Aorta (tissue), 5 donors: ENCODE measurements around the gene MUC12. TPM values are rescaled to one million over a fixed set of nuclear protein-coding genes. Genes with fewer than 3 reads are reported as not detected.
"Not testable (repeated sequence)": the region's sequence is repeated elsewhere in the genome, so short reads cannot be mapped to it uniquely, and the experiment has no call there.

Source experiments
- ATAC-seq: fragments of 200-7000 bp; cut with Tn5 transposase; one replicate; pipeline ENCODE4 v1.9.1; 2022; ENCODE audit warnings: moderate library complexity; ENCODE audit not compliant: low FRiP score
- DNase-seq, 2 donors: peaks; one replicate each; pipeline ENCODE4 v3.0.0-alpha.2; 2020
- H3K27ac ChIP-seq, 2 donors: one replicate each; pipeline ENCODE4 v1.5.1; 2013; ENCODE audit warnings: low read length in 2 of 2, mild to moderate bottlenecking in 2 of 2, moderate library complexity in 2 of 2, control low read depth in 1 of 2, inconsistent platforms in 1 of 2, low read depth in 1 of 2
- H3K27me3 ChIP-seq, 2 donors: one replicate each; pipeline ENCODE4 v1.6.1; 2013; ENCODE audit warnings: control low read depth in 1 of 2, low read length in 1 of 2, mild to moderate bottlenecking in 1 of 2, moderate library complexity in 1 of 2; ENCODE audit not compliant: insufficient read depth in 2 of 2, control insufficient read depth in 1 of 2
- H3K36me3 ChIP-seq, 2 donors: one replicate each; pipeline ENCODE4 v1.6.1; 2013; ENCODE audit warnings: control low read depth in 1 of 2, low read length in 1 of 2, mild to moderate bottlenecking in 1 of 2; ENCODE audit not compliant: insufficient read depth in 2 of 2, control insufficient read depth in 1 of 2
- H3K4me1 ChIP-seq, 2 donors: one replicate each; pipeline ENCODE4 v1.6.1; 2013; ENCODE audit warnings: low read length in 2 of 2, control low read depth in 1 of 2, mild to moderate bottlenecking in 1 of 2, moderate library complexity in 1 of 2; ENCODE audit not compliant: insufficient read depth in 2 of 2, control insufficient read depth in 1 of 2
- H3K4me3 ChIP-seq, 2 donors: one replicate each; pipeline ENCODE4 v1.5.1; 2013; ENCODE audit warnings: low read length in 2 of 2, control low read depth in 1 of 2, mild to moderate bottlenecking in 1 of 2
- H3K9me3 ChIP-seq: one replicate; pipeline ENCODE4 v1.6.1; 2013; ENCODE audit warnings: mild to moderate bottlenecking, low read length; ENCODE audit not compliant: control insufficient read depth
- WGBS, 2 donors: extraction: QIAGEN DNeasy Blood & Tissue Kit; methylation state at CpG; one replicate each; pipeline ENCODE4 v1.1.7; 2013; 5-methylcytosine and 5-hydroxymethylcytosine counted together
- intact Hi-C, 2 donors: fragments of 100-400 bp; cut with DNase I; formaldehyde crosslinking; loops; one replicate each; pipeline versions ENCODE4 v1.14.2 to v1.15.0; 2022
- polyA plus RNA-seq, 2 donors: library from polyadenylated mRNA; stranded (reverse); fragments of 200-250 nt; gene quantifications; one replicate each; pipeline ENCODE4 v1.2.3, GENCODE V29; 2013
- total RNA-seq, 2 donors: library from RNA; stranded (reverse); fragmentation: NEBNext Ultra II Directional; extraction: Animal tissue kit (Norgen Biotek cat#: 25700); gene quantifications; one replicate each; pipeline ENCODE4 v1.2.1, GENCODE V29; 2021
- donor health status: healthy with polysubstance abuse.
- donor health status: Bipolar disorder and iron deficiency.
- donor health status: DM: no; HTN: no; CAD: no.
- donor health status: DM: no; HTN: no; CAD: no.
- donor health status: DM: yes; HTN: yes; CAD: no.

Gene MUC12
- total and polyA plus RNA-seq, 4 donors: 0.24 to 13.1 (median 1.7) TPM

DNA sequence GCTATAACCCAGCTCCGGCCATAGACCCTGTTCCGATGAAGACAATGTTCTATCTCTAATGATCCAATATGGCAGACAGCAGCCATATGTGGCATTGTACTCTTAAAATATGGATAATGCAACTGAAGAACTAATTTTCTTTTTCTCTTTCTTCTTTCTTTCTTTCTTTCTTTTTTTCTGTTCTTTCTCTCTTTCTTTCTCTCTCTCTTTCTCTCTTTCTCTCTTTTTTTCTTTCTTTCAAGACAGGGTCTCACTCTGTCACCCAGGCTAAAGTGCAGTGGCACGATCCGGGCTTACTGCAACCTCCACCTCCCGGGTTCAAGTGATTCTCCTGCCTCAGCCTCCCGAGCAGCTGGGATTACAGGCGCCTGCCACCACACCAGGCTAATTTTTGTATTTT lies 33.2 kb upstream of the MUC12 start:
- H3K9me3 ChIP-seq, H3K4me3 ChIP-seq, intact Hi-C loops, DNase-seq, H3K4me1 ChIP-seq, H3K27me3 ChIP-seq, H3K36me3 ChIP-seq, H3K27ac ChIP-seq, ATAC-seq: not testable (repeated sequence)
- WGBS, 2 donors: 87 to 92% methylated on average over 7 of the region's 7 CpGs

GRCh38 chr7:100942045-100942774 lies 27.2 kb upstream of the MUC12 start:
- 47 to 51% methylated on average over 9 of the region's 9 CpGs for whole genome bisulfite sequencing, 2 donors

DNA sequence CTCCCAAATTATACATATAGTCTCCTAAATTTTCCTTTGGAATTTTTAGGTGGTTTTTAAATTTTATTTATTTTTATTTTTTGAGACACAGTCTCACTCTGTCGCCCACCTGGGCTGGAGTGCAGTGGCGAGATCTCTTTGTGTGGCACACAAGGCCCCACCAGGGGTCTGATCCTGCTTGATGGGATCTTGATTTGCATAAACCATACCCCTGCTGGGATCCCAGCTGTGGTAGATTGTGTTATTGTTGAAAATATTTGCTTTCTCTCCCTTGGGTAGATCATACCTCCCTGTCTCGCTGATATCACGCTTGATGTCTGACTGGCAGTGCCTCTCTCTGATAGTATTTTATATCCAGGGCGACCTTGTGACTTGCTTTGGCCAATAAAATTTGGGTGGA lies 25.7 kb upstream of the MUC12 start:
- peaks cover 5% of the 10 kb centered on the region for H3K9me3 ChIP-seq
- no peaks in the 10 kb centered on the region for H3K27me3 ChIP-seq
- ATAC-seq (no peak), DNase-seq (no peak)
- H3K36me3 ChIP-seq: no peaks in the 10 kb centered on the region
- H3K4me1 ChIP-seq: no peaks in the 10 kb centered on the region
- WGBS, 2 donors: 73% methylated on average over 5 of the region's 5 CpGs
- no peak overlapping the region for H3K4me3 ChIP-seq
- intact Hi-C loops: no loop called here
- no peak overlapping the region for H3K27ac ChIP-seq

More at GRCh38 chr7:100942045-100942774, 27.2 kb upstream of the MUC12 start:
- DNase-seq (no peak), ATAC-seq (no peak)
- Histone ChIP-seq H3K9me3 (peaks cover 5% of the 10 kb centered on the region), H3K36me3 (no peaks in the 10 kb centered on the region), H3K4me1 (no peaks in the 10 kb centered on the region), H3K4me3 (no peak overlapping the region), H3K27ac (no peak overlapping the region), H3K27me3 (no peaks in the 10 kb centered on the region)
- intact Hi-C loops: no loop called here

DNA sequence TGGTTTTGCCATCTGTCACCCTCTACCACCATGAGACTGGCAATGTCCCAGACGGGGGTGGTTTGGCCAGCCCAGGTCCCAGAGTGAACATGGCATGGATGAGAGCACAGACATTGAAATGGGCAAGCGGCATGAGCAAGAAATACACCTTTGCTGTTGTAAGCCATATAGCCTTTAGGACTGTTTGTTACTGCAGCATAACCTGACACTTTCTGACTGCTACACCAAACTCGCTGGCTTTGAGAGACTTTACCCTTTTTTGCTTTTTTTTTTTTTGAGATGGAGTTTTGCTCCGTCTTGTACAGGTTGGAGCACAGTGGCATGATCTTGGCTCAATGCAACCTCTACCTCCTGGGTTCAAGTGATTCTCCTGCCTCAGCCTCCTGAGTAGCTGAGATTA lies 25.2 kb upstream of the MUC12 start:
- Histone ChIP-seq H3K4me3 (no peak overlapping the region), H3K36me3 (no peaks in the 10 kb centered on the region), H3K4me1 (no peaks in the 10 kb centered on the region), H3K27ac (no peak overlapping the region), H3K27me3 (no peaks in the 10 kb centered on the region), H3K9me3 (peaks cover 4% of the 10 kb centered on the region)
- intact Hi-C loops: no loop called here
- ATAC-seq (no peak), DNase-seq (no peak)
- WGBS, 2 donors: 81 to 86% methylated on average over 4 of the region's 4 CpGs

DNA sequence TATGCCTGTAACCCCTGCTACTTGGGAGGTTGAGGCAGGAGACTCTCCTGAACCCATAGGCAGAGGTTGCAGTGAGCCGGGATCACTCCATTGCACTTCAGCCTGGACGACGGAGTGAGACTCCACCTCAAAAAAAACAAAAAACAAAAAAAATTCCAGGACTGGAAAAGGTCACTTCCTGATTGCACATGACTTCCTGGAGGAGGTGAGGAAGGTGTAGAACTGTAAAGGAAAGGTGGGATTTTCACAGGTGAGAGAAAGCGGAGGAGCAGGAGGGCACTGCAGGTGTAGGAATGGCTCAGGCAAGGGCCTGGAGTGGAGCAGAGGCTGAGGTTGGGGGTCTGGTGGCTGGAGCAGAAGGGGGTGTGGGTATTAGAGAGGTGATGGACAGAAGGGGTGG lies 23.3 kb upstream of the MUC12 start:
- intact Hi-C loops: no loop called here
- DNase-seq: no peak

DNA sequence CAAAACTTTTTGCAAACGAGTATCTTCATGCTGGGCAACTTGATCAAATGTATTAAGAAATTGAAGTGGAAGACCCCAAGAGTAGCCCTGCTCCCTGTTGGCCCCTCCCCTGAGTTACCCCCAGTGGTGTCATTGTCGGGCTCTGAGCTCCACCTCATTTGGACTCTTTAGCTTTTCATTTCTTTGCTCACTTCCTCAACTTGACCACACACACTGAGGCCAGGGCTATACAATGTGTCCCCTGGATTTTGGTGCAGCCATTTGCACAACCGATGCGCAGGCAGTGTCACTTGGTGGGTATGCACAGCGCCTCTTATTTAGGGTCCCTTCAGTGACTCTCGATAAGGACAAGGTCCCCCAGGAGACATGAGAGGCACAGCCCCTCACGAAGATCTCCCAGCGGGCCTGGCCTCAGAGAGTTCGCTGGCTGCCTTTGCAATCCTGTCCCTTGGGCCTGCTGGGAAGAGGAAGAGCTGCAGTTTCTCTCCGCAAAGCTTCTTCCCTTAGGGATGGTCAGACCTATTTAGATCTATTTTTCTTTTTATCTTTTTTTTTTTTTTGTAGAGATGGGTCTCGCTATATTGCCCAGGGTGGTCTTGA lies 22.5 kb upstream of the MUC12 start:
- H3K9me3 ChIP-seq: no peaks in the 10 kb centered on the region
- no peaks in the 10 kb centered on the region for H3K27me3 ChIP-seq
- no peak overlapping the region for H3K27ac ChIP-seq
- no peak overlapping the region for H3K4me3 ChIP-seq
- no peaks in the 10 kb centered on the region for H3K36me3 ChIP-seq
- DNase-seq (no peak), ATAC-seq (no peak)
- no peaks in the 10 kb centered on the region for H3K4me1 ChIP-seq
- WGBS, 2 donors: 79 to 83% methylated on average over 11 of the region's 11 CpGs
- intact Hi-C loops: no loop called here

More for the DNA sequence above, 23.3 kb upstream of the MUC12 start:
- Histone ChIP-seq H3K9me3 (no peaks in the 10 kb centered on the region), H3K27ac (no peak overlapping the region), H3K4me1 (no peaks in the 10 kb centered on the region), H3K36me3 (no peaks in the 10 kb centered on the region), H3K4me3 (no peak overlapping the region), H3K27me3 (no peaks in the 10 kb centered on the region)
- WGBS, 2 donors: 83 to 85% methylated on average over 4 of the region's 4 CpGs
- no peak for ATAC-seq

- no peaks in the 10 kb centered on the region for H3K36me3 ChIP-seq
- H3K27ac ChIP-seq: no peak overlapping the region
- no peaks in the 10 kb centered on the region for H3K27me3 ChIP-seq
- no peak overlapping the region for H3K4me3 ChIP-seq
- H3K9me3 ChIP-seq: no peaks in the 10 kb centered on the region
- ATAC-seq: no peak
- no peaks in the 10 kb centered on the region for H3K4me1 ChIP-seq
- intact Hi-C loops: no loop called here
- DNase-seq: no peak
- WGBS, 2 donors: 88 to 89% methylated on average over 5 of the region's 5 CpGs
Measured at GRCh38 chr7:100947792-100948191, 21.6 kb upstream of the MUC12 start.

DNA sequence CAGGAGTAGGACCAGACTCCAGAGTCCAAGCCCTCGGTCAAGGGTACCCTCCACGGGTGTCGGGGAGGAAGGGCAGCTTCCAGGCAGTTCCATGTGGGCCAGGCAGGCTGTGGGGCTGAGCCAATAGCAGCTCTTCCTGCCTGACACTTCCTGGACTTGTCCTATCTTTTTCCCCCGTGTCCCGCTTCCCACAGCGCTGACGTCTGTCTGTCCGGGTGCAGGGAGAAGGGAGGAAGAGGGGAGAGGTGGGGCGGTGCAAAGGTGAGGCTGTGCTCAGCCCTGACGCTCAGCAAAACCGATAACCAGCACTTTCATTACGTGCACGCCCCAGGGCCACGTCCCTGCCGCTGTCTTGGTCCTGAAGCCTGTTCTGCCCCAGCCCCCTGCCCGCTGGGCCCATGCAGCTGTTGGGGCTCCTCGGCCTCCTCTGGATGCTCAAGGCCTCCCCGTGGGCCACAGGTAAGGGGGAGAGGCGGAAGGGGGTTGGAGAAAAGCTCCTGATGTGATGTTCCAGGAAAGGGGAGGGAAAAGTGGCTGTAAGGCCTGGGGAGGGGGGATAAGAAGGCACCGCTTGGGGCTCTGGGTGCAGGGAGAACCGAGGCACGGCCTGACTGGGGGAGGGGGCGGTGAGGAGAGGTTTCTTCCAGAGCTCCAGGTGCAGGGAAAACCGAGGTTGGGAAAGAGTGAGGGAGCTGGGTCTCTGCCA lies 20.0 kb upstream of the MUC12 start, which contains the start of gene MUC3A:
TSS of gene MUC3A (plus strand) at position 308 of the 706 bp plus-strand sequence. CDS start at position 399, 91 bp downstream.
- Histone ChIP-seq H3K4me3 (no peak within 1 kb of the TSS), H3K27ac (no peak within 1 kb of the TSS), H3K9me3 (no peaks in the 10 kb centered on the region), H3K27me3 (no peaks in the 10 kb centered on the region), H3K4me1 (no peaks in the 10 kb centered on the region), H3K36me3 (no peaks in the 10 kb centered on the region)
- DNase-seq (no peak), ATAC-seq (no peak)
- intact Hi-C loops: no loop called here
- 18 to 23% methylated on average over 21 to 24 of the region's 24 CpGs for WGBS, 2 donors
